PC-3 (cell line): ENCODE results near the gene MGMT.

Experiments used
- CTCF ChIP-seq: fragments of 300-600 bp; sonication (generic); conservative IDR thresholded peaks from 2 replicates; pipeline ENCODE4 v1.5.1; 2017; ENCODE audit warnings: antibody characterized with exemption, low read depth, mild to moderate bottlenecking, low read length
- EZH2phosphoT487 ChIP-seq: fragments of 300-600 bp; sonication (generic); IDR thresholded peaks from 2 replicates; pipeline ENCODE4 v1.6.1; 2018; ENCODE audit warnings: mild to moderate bottlenecking, antibody characterized with exemption, low read length, borderline replicate concordance

DNA sequence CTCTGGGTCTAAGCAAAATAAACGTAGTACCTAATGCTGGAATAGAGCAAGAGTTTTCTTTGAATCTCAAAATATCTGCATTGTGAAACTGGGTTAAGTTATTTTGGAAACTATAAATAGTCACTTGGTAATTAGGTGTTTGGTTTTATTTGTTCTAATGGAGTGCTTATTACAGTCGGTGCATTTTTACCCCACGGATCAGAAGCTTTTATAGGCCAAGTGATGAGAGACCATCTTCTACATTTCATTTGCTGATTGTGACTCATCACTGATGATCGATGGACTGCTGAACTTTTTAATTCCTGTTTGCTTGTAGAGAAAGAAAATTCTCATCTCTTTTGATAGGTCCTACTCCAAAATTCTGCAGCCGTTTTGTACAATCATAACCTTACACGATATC, 28.2 kb downstream of the MGMT start:
- no peak for TF ChIP-seq CTCF
- TF ChIP-seq EZH2phosphoT487: no peak
